ENCODE data around the gene MN1. TPM values are rescaled to one million over a fixed set of nuclear protein-coding genes. Genes with fewer than 3 reads are reported as not detected.

MN1 gene
- total RNA-seq, 4 donors from 2014 or later = 2.0 to 9.7 (median 8.2) TPM

DNA sequence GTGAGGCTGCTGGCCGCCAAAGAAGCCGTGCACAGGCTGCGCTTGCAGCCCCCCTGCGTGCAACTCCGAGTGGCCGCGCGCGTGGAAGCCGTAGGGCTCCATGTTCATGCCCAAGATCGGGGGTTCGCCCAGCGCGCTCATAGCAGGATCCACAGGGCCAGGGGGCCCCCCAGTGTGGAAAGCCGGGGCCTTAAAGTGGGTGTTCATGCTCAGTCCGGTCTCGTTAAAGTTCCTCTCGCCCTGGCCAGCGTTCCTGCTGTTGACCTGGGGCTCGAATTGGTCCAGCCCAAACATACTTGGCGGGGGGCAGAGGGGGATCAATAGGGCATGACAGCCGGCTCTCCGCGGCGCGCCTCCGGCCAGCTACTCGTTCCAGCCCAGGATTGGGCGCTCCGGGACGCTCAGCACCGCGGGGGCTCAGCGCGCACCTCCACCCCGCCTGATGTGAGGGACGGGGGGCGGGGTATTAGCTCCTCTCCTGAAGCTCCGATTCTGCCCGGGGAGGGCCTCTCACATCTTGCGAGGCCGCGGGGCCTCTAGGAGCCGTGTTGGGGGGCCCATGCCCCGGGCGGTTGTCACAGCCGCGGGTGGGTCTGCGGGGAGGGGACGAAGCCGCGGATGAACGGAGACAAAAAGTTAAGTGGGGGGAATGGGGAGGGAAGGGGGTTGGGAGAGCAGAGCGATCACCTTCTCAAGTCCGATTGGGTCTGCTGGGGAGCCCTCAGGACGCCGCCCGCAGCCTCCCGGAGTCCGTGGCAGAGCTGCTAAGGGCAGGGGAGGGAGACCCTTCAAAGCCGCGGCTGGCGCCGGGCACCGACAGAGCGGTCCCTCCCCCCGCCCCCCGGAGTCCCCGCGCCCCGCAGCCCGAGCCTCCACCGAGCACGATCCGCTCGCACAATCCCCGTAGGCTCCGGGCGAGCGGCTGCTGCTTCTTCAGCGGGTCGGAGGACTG is 1.0 kb downstream of the MN1 start:
- Histone ChIP-seq H3K27ac (peak overlapping the region; percentile 68 to 71), H3K27me3 (peaks cover 0 to 6% of the 10 kb centered on the region in 2 donors), H3K4me3 (peak overlapping the region; percentile 46 to 68), H3K4me1 (peaks cover 0 to 9% of the 10 kb centered on the region in 2 donors), H3K36me3 (no peaks in the 10 kb centered on the region), H3K9me3 (no peaks in the 10 kb centered on the region)
- peak in 1 of 2 donors; percentile 19 for DNase-seq
- TF ChIP-seq, protein P1, sequence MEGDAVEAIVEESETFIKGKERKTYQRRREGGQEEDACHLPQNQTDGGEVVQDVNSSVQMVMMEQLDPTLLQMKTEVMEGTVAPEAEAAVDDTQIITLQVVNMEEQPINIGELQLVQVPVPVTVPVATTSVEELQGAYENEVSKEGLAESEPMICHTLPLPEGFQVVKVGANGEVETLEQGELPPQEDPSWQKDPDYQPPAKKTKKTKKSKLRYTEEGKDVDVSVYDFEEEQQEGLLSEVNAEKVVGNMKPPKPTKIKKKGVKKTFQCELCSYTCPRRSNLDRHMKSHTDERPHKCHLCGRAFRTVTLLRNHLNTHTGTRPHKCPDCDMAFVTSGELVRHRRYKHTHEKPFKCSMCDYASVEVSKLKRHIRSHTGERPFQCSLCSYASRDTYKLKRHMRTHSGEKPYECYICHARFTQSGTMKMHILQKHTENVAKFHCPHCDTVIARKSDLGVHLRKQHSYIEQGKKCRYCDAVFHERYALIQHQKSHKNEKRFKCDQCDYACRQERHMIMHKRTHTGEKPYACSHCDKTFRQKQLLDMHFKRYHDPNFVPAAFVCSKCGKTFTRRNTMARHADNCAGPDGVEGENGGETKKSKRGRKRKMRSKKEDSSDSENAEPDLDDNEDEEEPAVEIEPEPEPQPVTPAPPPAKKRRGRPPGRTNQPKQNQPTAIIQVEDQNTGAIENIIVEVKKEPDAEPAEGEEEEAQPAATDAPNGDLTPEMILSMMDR (IDR thresholded peaks at IDR 0.05) = no peak
- TF ChIP-seq POLR2A (IDR thresholded peaks at IDR 0.05) = no peak
- intact Hi-C loops (cut with DNase I; ENCODE audit: low total_unique reads) = loop anchor here (5.0 kb wide), 1 partner anchor 1043 kb away; no protein-coding TSS in a partner anchor

DNA sequence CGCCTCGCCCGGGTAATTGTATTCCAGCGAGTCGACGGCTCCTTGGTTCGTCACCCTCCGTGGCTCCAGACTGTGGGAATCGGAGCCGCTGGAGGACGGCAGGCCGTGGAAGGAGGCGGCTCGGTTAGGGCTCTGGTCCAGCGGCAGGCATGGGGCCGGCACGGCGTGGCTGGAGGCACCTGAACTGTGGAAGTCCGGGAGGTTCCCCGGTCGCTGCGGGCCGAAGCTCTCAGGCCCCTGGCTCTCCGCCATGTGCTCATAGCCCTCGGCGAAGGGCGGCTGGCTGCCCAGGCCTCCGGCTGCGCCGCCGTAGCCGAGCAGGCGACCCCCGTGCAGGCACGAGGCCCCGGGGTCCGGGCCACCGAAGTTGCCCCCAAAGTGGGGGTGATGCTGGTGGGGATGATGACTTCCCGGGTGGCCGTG is 1.7 kb downstream of the MN1 start:
- intact Hi-C loops (cut with DNase I; ENCODE audit: low total_unique reads) = loop anchor here (5.0 kb wide), 1 partner anchor 1043 kb away; no protein-coding TSS in a partner anchor
- TF ChIP-seq, protein P1 (IDR thresholded peaks at IDR 0.05) = no peak
- no peak for TF ChIP-seq POLR2A (IDR thresholded peaks at IDR 0.05)
- H3K4me1 ChIP-seq = peaks cover 0 to 9% of the 10 kb centered on the region in 2 donors
- no peaks in the 10 kb centered on the region for H3K36me3 ChIP-seq
- H3K4me3 ChIP-seq = peak overlapping the region; percentile 46 to 68
- DNase-seq = peak in 1 of 2 donors; percentile 16
- no peaks in the 10 kb centered on the region for H3K9me3 ChIP-seq
- peaks cover 0 to 6% of the 10 kb centered on the region in 2 donors for H3K27me3 ChIP-seq
- H3K27ac ChIP-seq = no peak overlapping the region

DNA sequence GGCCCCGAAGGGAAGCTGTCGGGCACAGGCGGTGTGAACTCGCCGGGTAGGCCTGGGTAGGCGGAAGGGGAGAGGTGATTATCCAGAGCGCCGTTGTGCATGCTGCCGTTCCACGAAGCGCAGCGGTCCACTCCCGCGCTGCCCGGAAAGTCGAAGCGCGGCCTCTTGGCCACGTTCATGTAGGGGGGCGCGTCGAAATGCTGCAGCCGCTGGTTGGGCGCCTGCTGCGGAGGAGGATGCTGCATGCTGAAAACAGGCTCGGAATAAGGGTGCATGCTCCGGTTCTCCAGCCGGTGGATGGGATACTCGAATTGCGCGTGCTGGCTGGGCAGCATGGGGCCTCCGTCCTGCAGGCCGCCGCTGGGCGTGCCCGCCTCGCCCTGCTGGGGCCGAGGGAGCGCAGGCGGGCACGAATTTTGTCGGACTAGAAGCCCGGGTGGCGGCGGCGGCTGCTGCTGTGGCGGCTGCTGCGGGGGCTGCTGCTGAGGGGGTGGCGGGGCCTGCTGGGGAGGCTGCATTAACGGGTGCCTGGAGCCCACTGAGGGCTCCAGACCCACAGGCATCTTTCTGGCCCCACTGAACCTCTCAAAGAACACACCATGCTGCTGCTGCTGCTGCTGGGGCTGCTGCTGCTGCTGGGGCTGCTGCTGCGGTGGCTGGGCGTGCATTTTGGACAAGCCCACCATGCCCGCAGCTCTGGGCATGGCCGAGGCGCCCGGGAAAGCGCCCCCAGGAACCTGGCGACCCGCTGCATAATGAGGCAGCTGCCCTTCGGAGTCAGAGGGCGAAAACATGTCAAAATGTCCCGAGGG is 2.3 kb downstream of the MN1 start:
- H3K9me3 ChIP-seq = no peaks in the 10 kb centered on the region
- no peaks in the 10 kb centered on the region for H3K36me3 ChIP-seq
- H3K27ac ChIP-seq = no peak overlapping the region
- TF ChIP-seq POLR2A (IDR thresholded peaks at IDR 0.05) = no peak
- TF ChIP-seq, protein P1 (IDR thresholded peaks at IDR 0.05) = no peak
- intact Hi-C loops (cut with DNase I; ENCODE audit: low total_unique reads) = no loop called here
- DNase-seq = peak in 1 of 2 donors; percentile 9
- H3K27me3 ChIP-seq = peaks cover 0 to 6% of the 10 kb centered on the region in 2 donors
- peaks cover 0 to 9% of the 10 kb centered on the region in 2 donors for H3K4me1 ChIP-seq
- peak overlapping the region in 1 of 2 donors; percentile 68 for H3K4me3 ChIP-seq

DNA sequence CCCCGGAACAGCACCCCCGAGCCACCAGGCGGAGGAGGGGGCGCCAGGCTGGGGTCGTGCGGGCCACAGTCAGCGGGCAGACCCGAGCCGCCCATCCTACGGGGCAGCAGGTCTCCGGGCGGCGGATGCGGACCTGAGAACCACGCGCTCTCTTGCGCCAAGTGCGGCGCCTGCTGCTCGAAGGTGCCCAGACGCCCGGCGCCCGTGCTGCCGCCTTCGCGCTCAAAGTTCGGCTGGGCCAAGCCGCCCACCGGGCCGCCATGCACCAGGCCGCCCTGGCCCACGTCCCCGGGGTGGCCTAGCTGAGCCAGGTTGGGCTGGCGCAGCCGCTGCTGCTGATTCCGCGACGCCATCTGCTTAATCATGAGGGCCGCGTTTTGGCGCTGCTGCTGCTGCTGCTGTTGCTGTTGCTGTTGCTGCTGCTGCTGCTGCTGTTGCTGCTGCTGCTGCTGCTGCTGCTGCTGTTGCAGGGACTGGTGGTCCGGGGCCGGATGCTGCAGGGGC is 3.0 kb downstream of the MN1 start:
- Histone ChIP-seq H3K27me3 (peaks cover 0 to 6% of the 10 kb centered on the region in 2 donors), H3K4me1 (peaks cover 0 to 9% of the 10 kb centered on the region in 2 donors), H3K4me3 (no peak overlapping the region), H3K9me3 (no peaks in the 10 kb centered on the region), H3K36me3 (no peaks in the 10 kb centered on the region), H3K27ac (no peak overlapping the region)
- DNase-seq = no peak
- intact Hi-C loops (cut with DNase I; ENCODE audit: low total_unique reads) = no loop called here
- no peak for TF ChIP-seq POLR2A (IDR thresholded peaks at IDR 0.05)

All from uterus (tissue), 4 donors.